SK-N-SH (cell line): Measurements from ENCODE around the gene PPL. TPM values are rescaled to one million over a fixed set of nuclear protein-coding genes. Genes with fewer than 3 reads are reported as not detected.
"Not testable (repeated sequence)": the region's sequence is repeated elsewhere in the genome, so short reads cannot be mapped to it uniquely, and the experiment has no call there.

Experiments
- CTCF ChIA-PET: fragments of 300-600, 350-600 bp; formaldehyde crosslinking; extraction: SDS; loops from one replicate; lab custom pipeline; 2021; lab: Yijun Ruan, JAX
- POLR2A ChIA-PET: fragments of 350-600 bp; sonication (Branson Sonifier 250); formaldehyde crosslinking; extraction: SDS; loops from one replicate; lab custom pipeline; 2020; ENCODE audit warnings: antibody characterized with exemption, inconsistent platforms; lab: Yijun Ruan, JAX
- DNase-seq: peaks from one replicate; pipeline ENCODE4 v3.0.0; 2012
- H2AFZ ChIP-seq: fragments of 200-600 bp; sonication (generic); 2 replicates; pipeline ENCODE4 v1.8.1; 2016; ENCODE audit warnings: antibody characterized with exemption, mild to moderate bottlenecking, low read depth
- H3F3A ChIP-seq: fragments of 200-600 bp; sonication (generic); replicated peaks from 2 replicates; pipeline ENCODE3; 2016; ENCODE audit warnings: antibody characterized with exemption, mild to moderate bottlenecking; ENCODE audit not compliant: insufficient read depth
- H3K27ac ChIP-seq, 2 experiments: fragments of 200-500 bp in 1 of 2; fragments of 200-600 bp in 1 of 2; sonication (Bioruptor generic) in 1 of 2; sonication (generic), shearing (Covaris generic) in 1 of 2; 2 replicates each; pipeline versions ENCODE4 v1.5.1 to v1.6.1; 2014 to 2016; ENCODE audit warnings: low read depth in 2 of 2, inconsistent platforms in 1 of 2, low read length in 1 of 2, mild to moderate bottlenecking in 1 of 2, mixed read lengths in 1 of 2
- H3K27me3 ChIP-seq: fragments of 200-600 bp; sonication (generic), shearing (Covaris generic); 2 replicates; pipeline ENCODE4 v1.6.1; 2016; ENCODE audit warnings: mixed run types; ENCODE audit not compliant: insufficient read depth
- H3K36me3 ChIP-seq, 2 experiments: fragments of 200-500 bp in 1 of 2; fragments of 200-600 bp in 1 of 2; sonication (Bioruptor generic) in 1 of 2; sonication (generic) in 1 of 2; replicated peaks in 1 of 2; 2 replicates each; pipeline versions ENCODE3 to v1.5.1; 2014 to 2016; ENCODE audit warnings: low read length in 1 of 2, mild to moderate bottlenecking in 1 of 2; ENCODE audit not compliant: insufficient read depth in 2 of 2, control insufficient read depth in 1 of 2
- H3K4me1 ChIP-seq, 2 experiments: fragments of 200-500 bp in 1 of 2; fragments of 200-600 bp in 1 of 2; sonication (Bioruptor generic) in 1 of 2; sonication (generic), shearing (Covaris generic) in 1 of 2; 2 replicates each; pipeline versions ENCODE4 v1.5.1 to v1.6.1; 2014 to 2016; ENCODE audit warnings: low read depth in 1 of 2, low read length in 1 of 2, mixed run types in 1 of 2; ENCODE audit not compliant: insufficient read depth in 2 of 2, control insufficient read depth in 1 of 2
- H3K4me2 ChIP-seq: fragments of 200-600 bp; sonication (generic), shearing (Covaris generic); 2 replicates; pipeline ENCODE4 v1.6.1; 2017; ENCODE audit warnings: mixed run types
- H3K4me3 ChIP-seq, 2 experiments: fragments of 200-500 bp in 1 of 2; fragments of 200-600 bp in 1 of 2; sonication (Bioruptor generic) in 1 of 2; sonication (generic), shearing (Covaris generic) in 1 of 2; 2 replicates each; pipeline versions ENCODE4 v1.5.1 to v1.8.1; 2014 to 2016; ENCODE audit warnings: low read depth in 2 of 2, inconsistent platforms in 1 of 2, low read length in 1 of 2, mild to moderate bottlenecking in 1 of 2, mixed read lengths in 1 of 2, moderate library complexity in 1 of 2
- H3K79me2 ChIP-seq: fragments of 200-600 bp; sonication (generic); 2 replicates; pipeline ENCODE4 v1.8.1; 2017; ENCODE audit warnings: mild to moderate bottlenecking; ENCODE audit not compliant: insufficient read depth
- H3K9ac ChIP-seq: fragments of 200-600 bp; sonication (generic); 2 replicates; pipeline ENCODE4 v1.6.1; 2017; ENCODE audit warnings: mixed run types
- H3K9me2 ChIP-seq: fragments of 200-600 bp; sonication (generic); 2 replicates; pipeline ENCODE4 v1.6.1; 2017; ENCODE audit warnings: mixed run types
- H3K9me3 ChIP-seq: fragments of 200-600 bp; sonication (generic); 2 replicates; pipeline ENCODE4 v1.6.1; 2017; ENCODE audit warnings: mixed run types, mild to moderate bottlenecking, moderate library complexity
- H4K20me1 ChIP-seq: fragments of 200-600 bp; sonication (generic); 2 replicates; pipeline ENCODE4 v1.6.1; 2017; ENCODE audit warnings: mild to moderate bottlenecking, mixed run types; ENCODE audit not compliant: insufficient read depth
- FOSL2 ChIP-seq: IDR thresholded peaks from 2 replicates; pipeline ENCODE4 v1.4.0; 2012; ENCODE audit warnings: low read depth, mild to moderate bottlenecking, moderate library complexity, borderline replicate concordance
- GABPA ChIP-seq: IDR thresholded peaks from 2 replicates; pipeline ENCODE4 v1.4.0; 2012; ENCODE audit warnings: low read depth, mild to moderate bottlenecking
- MXI1 ChIP-seq: IDR thresholded peaks from 2 replicates; pipeline ENCODE4 v1.6.1; 2012; ENCODE audit warnings: mild to moderate bottlenecking, low read depth, low read length, improper control_type of control experiment
- POLR2AphosphoS5 ChIP-seq: IDR thresholded peaks from 2 replicates; pipeline ENCODE4 v1.6.1; 2012; ENCODE audit warnings: low read depth, low read length
- RAD21 ChIP-seq: IDR thresholded peaks from 2 replicates; pipeline ENCODE4 v1.6.1; 2012; ENCODE audit warnings: mild to moderate bottlenecking, low read length
- RFX5 ChIP-seq: IDR thresholded peaks from 2 replicates; pipeline ENCODE4 v1.6.1; 2012; ENCODE audit warnings: mild to moderate bottlenecking, improper control_type of control experiment, low read length
- RXRA ChIP-seq: IDR thresholded peaks from 2 replicates; pipeline ENCODE4 v1.4.0; 2012; ENCODE audit warnings: low read depth, mild to moderate bottlenecking, borderline replicate concordance
- SIN3A ChIP-seq: IDR thresholded peaks from 2 replicates; pipeline ENCODE4 v1.6.1; 2012; ENCODE audit warnings: low read depth, mild to moderate bottlenecking, low read length, moderate library complexity, borderline replicate concordance
- TAF1 ChIP-seq: IDR thresholded peaks from 2 replicates; pipeline ENCODE4 v1.6.1; 2012; ENCODE audit warnings: low read depth, mild to moderate bottlenecking, low read length, moderate library complexity, borderline replicate concordance
- WGBS: methylation state at CpG from one replicate; pipeline ENCODE4 v1.1.6; 2017; ENCODE audit warnings: low lambda C conversion rate; 5-methylcytosine and 5-hydroxymethylcytosine counted together
- polyA plus RNA-seq, 3 experiments: library from polyadenylated mRNA; depleted of rRNA; stranded (reverse); fragments of >200 nt; gene quantifications; 2 replicates each; pipeline ENCODE4 v1.2.3, GENCODE V29; 2012

PPL gene
- polyA plus RNA-seq, 1 of the 3 experiments (the other 2 are of a cell fraction): 24.6 TPM

DNA sequence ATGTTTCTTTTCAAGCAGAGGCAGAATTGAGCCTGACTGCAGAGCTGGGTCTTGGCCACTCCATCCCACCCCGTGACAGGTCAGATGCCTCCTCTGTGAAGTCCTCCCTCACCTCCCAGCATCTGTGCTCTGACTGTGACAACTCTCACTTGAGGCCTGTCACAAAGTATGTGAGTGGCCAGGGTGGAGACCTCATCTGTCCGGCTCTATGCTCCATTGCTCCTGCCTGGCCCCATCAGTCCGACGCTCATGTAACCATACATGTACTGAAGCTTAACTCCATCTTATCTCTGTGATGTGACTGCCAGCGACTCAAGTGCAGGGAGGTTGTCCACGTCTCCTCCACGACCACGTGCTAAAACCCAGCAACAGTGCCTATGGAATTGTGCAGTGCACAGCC, 3.5 kb downstream of the PPL start:
- no peak for DNase-seq
- 90% methylated on average over 8 of the region's 8 CpGs for WGBS
- Histone ChIP-seq H3K4me2 (no peak overlapping the region), H3K9me2 (no peaks in the 10 kb centered on the region), H3K9ac (no peak overlapping the region), H3K79me2 (no peaks in the 10 kb centered on the region), H4K20me1 (no peaks in the 10 kb centered on the region), H2AFZ (no peak overlapping the region), H3K9me3 (no peaks in the 10 kb centered on the region), H3K4me3 (no peak overlapping the region), H3K27ac (no peak overlapping the region), H3F3A (no peaks in the 10 kb centered on the region), H3K27me3 (no peaks in the 10 kb centered on the region), H3K4me1 (peaks cover 0 to 5% of the 10 kb centered on the region in 2 experiments; a peak in 1 of 4 replicates), H3K36me3 (no peaks in the 10 kb centered on the region)
- no peak for TF ChIP-seq GABPA
- no peak for TF ChIP-seq POLR2AphosphoS5
- TF ChIP-seq RAD21: no peak
- no peak for TF ChIP-seq RXRA
- ChIA-PET POLR2A (no interaction called here), CTCF (interaction anchor here (0.8 to 2.9 kb wide), 2 partner anchors 16 to 23 kb away, joined by 3 to 14 read pairs; no protein-coding TSS in a partner anchor)

DNA sequence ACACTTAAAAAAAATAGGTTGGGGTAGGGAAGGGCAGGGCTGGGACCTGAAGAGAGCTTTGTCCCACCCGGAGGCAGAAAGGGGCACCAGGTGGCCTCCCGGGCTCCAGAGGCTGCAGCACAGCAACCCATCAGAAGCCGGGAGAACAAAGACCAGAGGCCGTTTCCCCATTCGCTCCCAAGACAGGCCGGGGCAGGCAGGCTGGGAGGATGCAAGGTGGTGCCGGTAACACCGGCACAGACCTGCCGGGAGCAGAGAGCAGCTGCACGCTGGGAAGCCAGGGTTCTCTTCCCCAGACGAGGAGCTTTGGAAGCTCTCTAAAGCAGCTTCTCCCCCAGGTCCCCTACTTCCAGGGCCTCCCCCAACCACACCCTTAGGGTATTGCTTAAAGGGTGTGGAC, 5.6 kb downstream of the PPL start:
- no peak for TF ChIP-seq MXI1
- no peak for TF ChIP-seq TAF1
- TF ChIP-seq FOSL2: no peak
- TF ChIP-seq SIN3A: no peak
- TF ChIP-seq RFX5: no peak
- 85% methylated on average over 5 of the region's 11 CpGs for WGBS

DNA sequence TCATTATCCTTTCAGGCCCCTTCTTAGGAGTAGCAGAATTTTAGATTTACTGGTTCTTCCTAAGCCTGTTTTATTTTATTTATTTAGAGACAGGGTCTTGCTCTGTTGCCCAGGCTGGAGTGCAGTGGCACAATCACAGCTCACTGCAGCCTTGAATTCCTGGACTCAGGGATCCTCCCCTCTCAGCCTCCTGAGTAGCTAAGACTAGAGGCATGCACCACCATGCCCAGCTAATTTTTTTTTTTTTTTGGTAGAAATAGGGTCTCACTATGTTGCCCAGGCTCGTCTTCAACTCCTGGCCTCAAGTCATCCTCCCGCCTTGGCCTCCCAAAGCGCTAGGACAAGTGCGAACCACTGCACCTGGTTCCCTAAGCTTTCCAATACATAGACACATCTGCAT, 7.3 kb downstream of the PPL start:
- H3K4me2 ChIP-seq, DNase-seq, H3K9me3 ChIP-seq, H3K27ac ChIP-seq, H3K9ac ChIP-seq, H3K27me3 ChIP-seq, H3K4me1 ChIP-seq, H3K9me2 ChIP-seq, H3K79me2 ChIP-seq, H3K4me3 ChIP-seq, H3F3A ChIP-seq, H3K36me3 ChIP-seq, H4K20me1 ChIP-seq, H2AFZ ChIP-seq: not testable (repeated sequence)
- ChIA-PET CTCF (interaction anchor here (1.8 kb wide), 1 partner anchor 26 kb away, joined by 7 read pairs; no protein-coding TSS in a partner anchor), POLR2A (interaction anchor here (0.7 kb wide), 1 partner anchor 56 kb away, joined by 3 read pairs; no protein-coding TSS in a partner anchor)
- WGBS: 97% methylated on average over 4 of the region's 4 CpGs

More for the DNA sequence above, 5.6 kb downstream of the PPL start:
- Histone ChIP-seq H4K20me1 (no peaks in the 10 kb centered on the region), H3K27ac (no peak overlapping the region), H3F3A (no peaks in the 10 kb centered on the region), H3K9me2 (no peaks in the 10 kb centered on the region), H3K79me2 (no peaks in the 10 kb centered on the region), H3K9ac (no peak overlapping the region), H3K4me1 (peaks cover 0 to under 1% of the 10 kb centered on the region in 2 experiments; a peak in 1 of 4 replicates), H3K4me3 (no peak overlapping the region), H3K9me3 (0 out of 2 replicates have a peak, but pooled peaks cover 6% of the 10 kb centered on the region), H2AFZ (no peak overlapping the region), H3K36me3 (no peaks in the 10 kb centered on the region), H3K4me2 (no peak overlapping the region), H3K27me3 (no peaks in the 10 kb centered on the region)
- POLR2A ChIA-PET: no interaction called here
- DNase-seq: no peak
- CTCF ChIA-PET: interaction anchor here (1.4 to 2.9 kb wide), 2 partner anchors 25 to 48 kb away, joined by 3 to 14 read pairs; no protein-coding TSS in a partner anchor
